Measurements from ENCODE around the gene LRCH2.
"Not testable (repeated sequence)": the region's sequence is repeated elsewhere in the genome, so short reads cannot be mapped to it uniquely, and the experiment has no call there.

Gene LRCH2

DNA sequence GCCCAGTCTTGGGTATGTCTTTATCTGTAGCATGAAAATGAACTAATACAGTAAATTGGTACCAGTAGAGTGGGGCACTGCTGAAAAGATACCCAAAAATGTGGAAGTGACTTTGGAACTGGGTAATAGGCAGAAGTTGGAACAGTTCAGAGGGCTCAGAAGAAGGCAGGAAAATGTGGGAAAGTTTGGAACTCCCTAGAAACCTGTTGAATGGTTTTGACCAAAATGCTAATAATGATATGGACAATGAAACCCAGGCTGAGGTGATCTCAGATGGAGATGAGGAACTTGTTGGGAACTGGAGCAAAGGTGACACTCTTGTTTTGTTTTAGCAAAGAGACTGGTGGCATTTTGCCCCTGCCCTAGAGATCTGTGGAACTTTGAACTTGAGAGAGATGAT is 24.3 kb downstream of the LRCH2 start:
- not testable (repeated sequence) for DNase-seq (ENCODE audit: low spot score)

DNA sequence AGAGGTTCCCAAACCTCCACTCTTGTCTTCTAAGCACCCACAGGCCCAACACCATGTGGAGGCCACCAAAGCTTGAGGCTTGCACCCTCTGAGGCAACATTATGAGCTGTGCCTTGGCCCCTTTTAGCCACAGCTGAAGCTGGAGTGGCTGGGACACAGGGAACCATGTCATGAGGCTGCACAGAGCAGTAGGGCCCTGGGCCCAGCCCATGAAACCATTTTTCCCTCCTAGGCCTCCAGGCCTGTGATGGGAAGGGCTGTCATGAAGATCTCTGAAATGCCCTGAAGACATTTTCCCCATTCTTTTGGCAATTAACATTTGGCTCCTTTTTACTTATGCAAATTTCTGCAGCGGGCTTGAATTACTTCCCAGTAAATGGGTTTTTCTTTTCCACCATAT is 29.9 kb downstream of the LRCH2 start:
- DNase-seq (ENCODE audit: low spot score) = no peak

DNA sequence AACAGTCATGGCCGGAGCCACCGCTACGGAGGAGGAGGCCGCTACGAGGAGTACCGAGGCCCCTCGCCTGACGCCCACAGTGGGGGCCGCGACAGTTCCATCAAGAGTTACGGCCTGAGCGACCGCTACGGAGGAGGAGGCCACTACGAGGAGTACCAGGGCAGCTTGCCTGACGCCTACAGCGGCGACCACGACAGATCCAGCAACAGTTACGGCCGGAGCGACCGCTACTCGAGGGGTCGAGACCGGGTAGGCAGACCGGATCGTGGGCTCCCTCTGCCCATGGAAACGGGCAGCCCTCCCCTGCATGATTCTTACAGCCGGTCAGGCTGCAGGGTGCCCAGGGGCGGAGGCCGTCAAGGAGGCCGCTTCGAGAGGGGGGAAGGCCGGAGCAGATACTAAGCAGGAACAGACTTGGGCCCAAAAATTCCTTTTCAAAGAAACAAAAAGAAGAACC is 41.6 kb downstream of the LRCH2 start:
- no peak for DNase-seq (ENCODE audit: low spot score)

DNA sequence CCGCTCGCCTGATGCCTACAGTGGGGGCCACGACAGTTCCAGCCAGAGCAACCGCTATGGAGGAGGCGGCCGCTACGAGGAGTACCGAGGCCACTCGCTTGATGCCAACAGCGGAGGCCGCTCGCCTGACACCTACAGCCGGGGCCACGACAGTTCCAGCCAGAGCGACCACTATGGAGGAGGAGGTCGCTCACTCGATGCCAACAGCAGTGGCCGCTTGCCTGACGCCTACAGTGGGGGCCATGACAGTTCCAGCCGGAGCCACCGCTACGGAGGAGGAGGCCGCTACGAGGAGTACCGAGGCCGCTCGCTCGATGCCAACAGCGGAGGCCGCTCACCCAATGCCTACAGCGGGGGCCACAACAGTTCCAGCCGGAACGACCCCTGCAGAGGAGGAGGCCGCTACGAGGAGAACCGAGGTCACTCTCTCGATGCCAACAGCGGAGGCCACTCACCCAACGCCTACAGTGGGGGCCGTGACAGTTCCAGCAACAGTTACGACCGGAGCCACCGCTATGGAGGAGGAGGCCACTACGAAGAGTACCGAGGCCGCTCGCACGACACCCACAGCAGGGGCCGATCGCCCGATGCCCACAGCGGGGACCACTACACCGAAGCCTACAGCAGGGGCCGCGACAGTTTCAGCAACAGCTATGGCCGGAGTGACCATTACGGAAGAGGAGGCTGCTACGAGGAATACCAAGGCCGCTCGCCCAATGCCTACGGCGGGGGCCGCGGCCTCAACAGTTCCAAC is 42.2 kb downstream of the LRCH2 start:
- DNase-seq (ENCODE audit: low spot score) = no peak

DNA sequence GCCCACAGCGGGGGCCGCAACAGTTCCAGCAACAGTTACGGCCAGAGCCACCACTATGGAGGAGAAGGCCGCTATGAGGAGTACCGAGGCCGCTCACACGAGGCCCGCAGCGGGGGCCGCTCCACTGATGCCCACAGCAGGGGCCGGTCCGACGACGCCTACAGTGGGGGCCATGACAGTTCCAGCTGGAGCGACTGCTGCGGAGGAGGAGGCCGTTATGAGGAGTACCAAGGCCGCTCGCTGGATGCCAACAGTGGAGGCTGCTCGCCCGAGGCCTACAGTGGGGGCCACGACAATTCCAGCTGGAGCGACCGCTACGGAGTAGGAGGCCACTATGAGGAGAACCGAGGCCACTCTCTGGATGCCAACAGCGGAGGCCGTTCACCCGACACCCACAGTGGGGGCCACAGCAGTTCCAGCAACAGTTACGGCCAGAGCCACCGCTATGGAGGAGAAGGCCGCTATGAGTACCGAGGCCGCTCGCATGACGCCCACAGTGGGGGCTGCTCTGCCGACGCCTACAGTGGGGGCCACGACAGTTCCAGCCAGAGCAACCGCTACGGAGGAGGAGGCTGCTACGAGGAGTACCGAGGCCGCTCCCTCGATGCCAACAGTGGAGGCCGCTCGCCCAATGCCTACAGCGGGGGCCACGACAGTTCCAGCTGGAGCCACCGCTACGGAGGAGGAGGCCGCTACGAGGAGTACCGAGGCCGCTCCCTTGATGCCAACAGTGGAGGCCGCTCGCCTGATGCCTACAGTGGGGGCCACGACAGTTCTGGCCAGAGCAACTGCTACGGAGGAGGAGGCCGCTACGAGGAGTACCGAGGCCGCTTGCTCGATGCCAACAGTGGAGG is 43.0 kb downstream of the LRCH2 start:
- DNase-seq (ENCODE audit: low spot score) = no peak

DNA sequence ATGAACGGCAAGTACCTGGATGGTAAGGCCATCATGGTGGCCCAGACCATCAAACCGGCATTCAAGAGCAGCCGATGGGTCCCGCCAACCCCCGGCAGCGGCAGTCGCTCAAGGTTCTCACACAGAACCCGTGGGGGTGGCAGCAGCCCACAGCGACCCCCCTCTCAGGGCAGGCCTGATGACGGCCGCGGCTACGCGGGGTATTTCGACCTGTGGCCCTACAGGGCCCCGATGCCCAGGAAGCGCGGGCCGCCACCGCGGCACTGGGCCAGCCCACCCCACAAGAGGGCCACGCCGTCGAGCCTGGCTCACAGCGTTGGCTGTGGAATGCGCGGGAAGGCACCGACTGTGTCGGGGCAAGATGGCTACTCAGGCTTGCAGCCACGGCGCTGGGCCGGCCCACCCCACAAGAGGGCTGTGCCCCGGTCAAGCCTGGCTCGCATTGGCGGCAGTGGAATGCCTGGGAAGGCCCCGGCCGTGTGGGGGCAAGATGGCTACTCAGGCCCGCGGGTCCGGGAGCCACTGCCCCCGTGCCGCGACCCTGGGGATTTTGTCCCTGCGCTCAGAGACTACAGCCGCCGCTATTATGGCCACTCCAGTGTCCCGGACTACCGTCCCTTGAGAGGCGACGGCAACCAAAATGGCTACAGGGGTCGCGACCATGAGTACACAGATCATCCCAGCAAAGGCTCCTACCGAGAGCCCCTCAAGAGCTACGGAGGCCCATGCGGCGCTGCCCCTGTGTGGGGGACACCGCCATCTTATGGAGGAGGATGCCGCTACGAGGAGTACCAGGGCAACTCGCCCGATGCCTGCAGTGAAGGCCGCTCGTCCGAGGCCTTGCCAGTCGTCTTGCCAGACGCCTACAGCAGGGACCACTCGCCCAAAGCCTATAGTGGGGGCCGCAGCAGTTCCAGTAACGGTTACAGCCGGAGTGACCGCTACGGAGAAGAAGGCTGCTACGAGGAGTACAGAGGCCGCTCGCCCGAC is 44.0 kb downstream of the LRCH2 start:
- DNase-seq (ENCODE audit: low spot score) = no peak

DNA sequence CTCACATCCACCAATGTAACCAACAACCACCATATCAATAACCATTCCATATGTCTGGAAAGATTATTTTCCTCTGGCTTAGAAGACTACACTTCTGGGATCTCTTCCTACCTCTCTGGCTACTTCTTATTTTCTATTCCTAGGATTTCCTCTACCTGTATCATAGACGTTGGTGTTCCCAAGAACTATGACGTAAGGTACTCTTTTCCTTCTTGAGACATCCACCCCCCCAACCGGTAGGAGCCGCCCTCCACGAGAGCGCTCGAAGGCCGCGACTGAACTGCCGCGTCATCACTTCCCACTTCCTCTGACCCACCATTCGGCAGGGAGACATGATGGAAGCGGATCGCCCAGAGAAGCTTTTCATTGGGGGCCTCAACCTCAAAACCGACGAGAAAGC is 44.8 kb downstream of the LRCH2 start, which contains the start of gene RBMXL3:
Gene RBMXL3 (plus strand): TSS at position 301 of the 400 bp plus-strand sequence. CDS start 32 bp downstream, at position 333.
- DNase-seq (ENCODE audit: low spot score) = no peak

DNA sequence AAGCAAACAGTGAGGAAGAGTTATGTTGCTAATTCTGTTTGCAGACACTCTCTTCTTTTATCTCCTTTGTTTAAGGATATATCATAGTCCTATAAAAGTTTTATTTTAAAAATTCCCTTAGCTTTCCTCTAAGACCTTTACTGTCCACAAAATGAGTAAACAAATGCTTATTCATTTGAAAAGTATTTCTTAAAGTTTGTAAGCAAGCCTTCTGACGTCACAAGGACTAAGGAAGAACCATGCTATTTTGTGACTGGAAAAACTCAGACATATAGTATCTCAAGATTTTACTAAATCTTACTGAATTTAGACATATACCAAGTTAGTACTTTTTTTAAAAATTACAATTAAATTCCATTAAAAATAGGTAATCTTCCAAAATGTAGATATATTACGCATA is 49.9 kb downstream of the LRCH2 start:
- DNase-seq (ENCODE audit: low spot score) = no peak

DNA sequence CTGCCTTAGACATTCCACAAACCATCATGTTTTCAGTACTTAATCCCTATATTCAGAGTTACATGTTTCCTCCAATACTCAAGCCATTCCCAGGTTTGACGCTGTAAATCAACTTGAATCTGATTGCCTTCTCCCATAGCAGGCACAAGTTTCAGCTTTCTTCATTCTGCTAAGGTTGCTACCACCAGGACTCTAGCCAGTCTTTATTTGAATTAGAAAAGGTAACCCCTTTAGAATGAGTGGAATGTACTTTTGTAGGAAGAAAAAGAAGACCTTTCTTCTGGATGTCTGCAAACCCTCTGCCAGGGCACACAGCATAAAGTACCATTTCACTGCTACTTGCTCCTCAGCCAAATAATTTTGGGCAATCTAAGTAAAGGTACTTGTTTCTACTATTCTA is 55.4 kb downstream of the LRCH2 start:
- DNase-seq (ENCODE audit: low spot score) = no peak

DNA sequence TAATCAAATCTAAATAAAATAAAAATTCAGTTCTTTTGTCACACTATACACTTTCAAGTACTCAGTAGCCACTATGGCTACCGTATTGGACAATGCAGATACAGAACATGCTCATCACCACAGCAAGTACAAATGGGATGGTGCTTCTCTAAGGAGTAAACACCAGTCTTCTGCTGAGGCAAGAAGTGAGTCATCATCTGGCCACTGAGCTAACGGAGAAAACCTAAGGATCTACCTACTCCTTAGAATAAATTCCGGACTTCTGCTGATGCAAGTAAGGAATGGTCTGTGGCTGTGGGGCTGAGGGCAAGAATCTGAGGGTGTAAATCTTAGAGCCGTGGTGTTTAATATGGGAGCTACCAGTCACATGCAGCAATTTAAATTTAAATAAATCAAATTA is 56.0 kb downstream of the LRCH2 start:
- DNase-seq (ENCODE audit: low spot score) = no peak

DNA sequence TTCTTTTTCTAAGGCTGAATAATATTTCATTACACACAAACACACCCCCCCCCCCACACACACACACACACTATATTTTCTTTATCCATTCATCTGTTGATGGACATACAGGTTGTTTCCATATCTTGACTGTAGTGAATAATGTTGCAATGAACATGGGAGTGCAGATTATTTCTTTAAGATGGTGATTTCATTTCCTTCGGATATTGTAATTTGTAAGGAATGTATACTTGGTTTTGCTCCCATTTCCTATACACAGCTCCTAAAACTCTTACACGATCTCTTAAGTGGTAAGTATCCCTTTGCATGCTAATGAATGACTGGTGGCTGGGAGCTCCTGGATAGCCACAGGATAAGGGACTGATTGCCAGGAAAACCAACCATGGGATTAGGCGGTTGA is 59.3 kb downstream of the LRCH2 start:
- DNase-seq (ENCODE audit: low spot score) = no peak

DNA sequence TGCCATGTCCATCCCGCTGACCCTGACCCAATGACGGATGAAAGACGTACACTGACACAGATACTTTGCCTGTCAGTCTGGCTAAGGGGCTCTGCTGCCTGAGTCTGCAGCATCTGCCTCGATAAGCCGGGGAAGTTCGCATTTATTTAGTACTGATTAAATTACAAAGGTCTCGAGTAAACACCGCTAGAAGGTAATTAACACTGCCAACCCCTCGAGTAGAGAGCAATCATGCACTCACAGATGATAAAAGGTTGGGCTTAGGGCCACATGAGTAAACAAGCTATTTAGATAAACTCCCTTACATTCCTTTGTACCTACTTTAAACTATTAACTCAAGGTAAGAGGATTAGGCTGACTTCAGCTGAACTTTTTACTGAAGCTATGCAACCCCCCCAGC is 60.7 kb downstream of the LRCH2 start:
- DNase-seq (ENCODE audit: low spot score) = no peak

DNA sequence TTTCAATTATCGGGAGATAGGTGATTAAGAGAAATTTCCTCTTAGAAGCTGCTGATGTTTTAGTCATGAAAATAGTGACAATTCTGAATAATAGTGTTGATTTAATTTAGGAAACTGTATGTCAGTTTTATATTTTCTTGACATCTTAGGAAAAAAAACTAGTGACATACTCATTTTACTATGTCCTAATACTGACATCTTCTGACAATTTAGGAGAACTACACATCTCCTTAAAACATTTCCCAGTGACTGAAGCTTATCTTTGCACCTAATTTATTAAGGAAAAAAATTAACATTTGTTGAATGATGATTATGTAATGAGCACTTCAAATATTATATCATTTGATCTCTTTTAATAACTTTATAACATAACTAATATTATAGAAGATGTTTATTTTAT is 86.7 kb downstream of the LRCH2 start:
- peak; percentile 16 for DNase-seq (ENCODE audit: low spot score)

DNA sequence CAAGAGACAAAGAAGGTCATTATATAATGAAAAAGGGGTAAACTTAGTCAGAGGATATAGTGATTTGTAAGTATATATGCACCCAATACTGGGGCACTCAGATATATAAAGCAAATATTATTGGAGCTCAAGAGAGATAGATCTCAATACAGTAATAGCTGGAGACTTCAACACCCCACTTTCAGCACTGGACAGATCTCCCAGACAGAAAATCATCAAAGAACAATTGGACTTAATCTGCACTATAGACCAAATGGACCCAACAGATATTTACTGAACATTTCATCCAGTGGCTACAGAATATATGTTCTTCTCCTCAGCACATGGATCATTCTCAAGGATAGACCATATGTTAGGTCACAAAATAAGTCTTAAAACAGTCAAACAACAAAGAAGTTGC is 91.8 kb downstream of the LRCH2 start:
- DNase-seq (ENCODE audit: low spot score) = no peak

DNA sequence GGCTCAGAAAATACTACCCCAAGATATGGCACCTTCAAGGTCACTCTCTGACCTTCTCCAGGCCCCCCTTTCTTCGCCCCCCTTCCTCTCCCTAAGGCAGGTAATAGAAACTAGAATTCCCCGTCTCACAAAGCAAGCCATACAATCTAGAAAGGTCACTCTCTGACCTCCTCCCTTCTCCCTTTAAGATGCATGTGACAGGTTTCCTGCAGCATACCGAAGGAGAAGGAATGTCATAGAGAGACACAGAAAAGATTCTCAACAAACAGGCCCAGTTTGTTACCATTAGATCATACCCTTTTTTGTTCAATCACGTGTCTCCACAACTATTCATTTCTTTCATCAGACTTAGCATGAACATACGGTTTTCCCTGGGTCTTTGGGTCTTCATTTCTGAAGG is 95.9 kb downstream of the LRCH2 start:
- DNase-seq (ENCODE audit: low spot score) = no peak

DNA sequence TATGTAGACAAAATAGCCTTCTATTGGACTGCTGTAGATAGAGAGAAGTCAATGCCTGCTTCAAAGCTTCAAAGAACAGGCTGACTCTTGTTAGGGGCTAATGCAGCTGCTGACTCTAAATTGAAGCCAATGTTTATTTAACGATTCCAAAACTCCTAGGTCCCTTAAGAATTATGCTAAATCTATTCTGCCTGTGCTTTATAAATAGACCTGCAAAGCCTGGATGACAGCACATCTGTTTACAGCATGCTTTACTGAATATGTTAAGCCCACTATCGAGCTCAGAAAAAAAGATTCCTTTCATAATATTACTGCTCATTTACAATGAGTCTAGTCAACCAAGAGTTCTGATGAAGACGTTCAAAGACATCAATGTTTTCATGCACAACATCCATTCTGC is 99.5 kb downstream of the LRCH2 start:
- DNase-seq (ENCODE audit: low spot score) = no peak

DNA sequence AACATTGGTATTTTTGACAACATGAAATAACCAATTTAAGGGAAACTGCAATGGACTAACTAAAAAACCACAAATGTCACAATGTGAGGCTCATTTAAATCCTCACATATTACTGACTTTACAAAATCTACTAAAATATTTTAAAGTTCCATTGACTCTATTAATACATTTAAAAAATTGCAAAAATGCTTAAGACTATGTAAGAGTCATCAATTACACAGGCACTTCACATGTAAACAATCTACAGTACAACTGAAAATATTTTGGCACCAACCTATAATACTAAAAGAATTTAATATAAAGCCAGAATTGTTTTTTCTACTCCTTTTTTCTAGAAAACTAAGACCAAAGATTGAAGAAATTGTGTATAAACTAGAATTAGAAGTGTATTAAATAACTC is 121.5 kb downstream of the LRCH2 start:
- DNase-seq (ENCODE audit: low spot score) = no peak

DNA sequence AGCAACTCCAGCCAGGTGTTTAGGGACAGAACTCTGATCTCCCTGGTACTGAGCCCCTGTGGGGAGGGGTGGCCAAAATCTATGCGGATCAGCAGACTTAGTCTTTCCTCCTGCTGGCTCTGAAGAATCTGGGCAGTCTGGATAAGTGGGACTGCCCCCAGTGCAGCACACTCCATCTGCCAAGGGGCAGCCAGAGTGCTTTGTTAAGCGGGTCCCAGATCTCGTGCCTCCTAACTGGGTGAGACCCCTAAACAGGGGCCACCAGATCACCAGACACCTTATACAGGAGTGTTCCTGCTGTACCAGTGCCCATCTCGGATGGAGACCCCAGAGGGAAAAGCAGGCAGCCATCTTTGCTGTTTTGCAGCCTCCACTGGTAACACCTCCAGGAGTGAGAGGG is 135.0 kb downstream of the LRCH2 start:
- DNase-seq (ENCODE audit: low spot score) = no peak

DNA sequence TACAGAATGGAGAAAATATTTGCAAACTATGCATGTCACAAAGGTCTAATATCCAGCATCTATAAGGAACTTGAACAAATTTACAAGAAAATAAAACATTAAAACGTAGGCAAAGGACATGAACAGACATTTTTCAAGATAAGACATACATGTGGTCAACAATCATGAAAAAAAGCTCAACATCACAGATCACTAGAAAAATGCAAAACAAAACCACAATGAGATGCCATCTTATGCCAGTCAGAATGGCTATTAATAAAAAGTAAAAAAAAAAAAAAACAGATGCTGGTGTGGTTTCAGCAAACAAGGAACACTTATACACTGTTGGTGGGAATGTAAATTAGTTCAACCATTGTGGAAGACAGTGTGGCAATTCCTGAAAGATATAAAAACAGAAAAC is 140.7 kb downstream of the LRCH2 start:
- no peak for DNase-seq (ENCODE audit: low spot score)

DNA sequence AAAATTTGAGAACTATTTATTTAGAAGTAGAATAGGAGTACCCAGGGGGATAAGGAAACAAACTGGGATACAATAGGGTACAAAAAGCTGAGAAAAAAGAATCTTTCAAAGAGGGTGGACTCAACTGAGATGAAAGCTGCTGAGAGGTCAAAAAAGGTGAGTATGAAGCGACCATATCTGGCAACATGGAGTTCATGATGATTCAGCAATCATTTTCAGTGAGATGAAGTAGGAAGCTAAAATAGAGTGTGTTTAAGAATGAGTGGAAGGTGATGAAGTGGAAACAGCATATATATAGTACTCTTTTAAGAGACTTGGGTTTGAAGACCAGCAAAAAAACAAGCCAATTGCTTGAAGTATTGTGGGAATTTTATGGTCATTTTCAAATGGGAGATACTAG is 144.5 kb downstream of the LRCH2 start:
- no peak for DNase-seq (ENCODE audit: low spot score)

DNA sequence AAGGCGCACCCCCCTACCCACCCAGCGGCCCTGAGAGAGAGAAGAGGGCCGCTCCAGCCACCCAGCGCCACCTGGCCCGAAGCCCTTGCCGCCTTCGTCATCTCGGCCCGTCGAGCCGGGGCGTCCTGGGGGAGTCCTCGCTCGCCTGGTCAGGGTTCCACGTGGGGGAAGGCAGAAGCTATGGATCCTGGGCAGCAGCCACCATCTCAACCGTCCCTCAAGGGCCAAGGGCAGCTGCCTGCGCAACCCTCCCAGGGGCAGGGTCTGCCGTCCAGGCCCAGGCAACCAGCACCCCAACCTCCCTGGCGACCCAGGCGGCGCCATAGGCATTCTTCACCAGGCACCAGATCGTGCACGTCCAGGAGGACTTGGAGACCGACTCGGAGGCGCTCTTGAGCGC is 165.0 kb downstream of the LRCH2 start:
- no peak for DNase-seq (ENCODE audit: low spot score)

DNA sequence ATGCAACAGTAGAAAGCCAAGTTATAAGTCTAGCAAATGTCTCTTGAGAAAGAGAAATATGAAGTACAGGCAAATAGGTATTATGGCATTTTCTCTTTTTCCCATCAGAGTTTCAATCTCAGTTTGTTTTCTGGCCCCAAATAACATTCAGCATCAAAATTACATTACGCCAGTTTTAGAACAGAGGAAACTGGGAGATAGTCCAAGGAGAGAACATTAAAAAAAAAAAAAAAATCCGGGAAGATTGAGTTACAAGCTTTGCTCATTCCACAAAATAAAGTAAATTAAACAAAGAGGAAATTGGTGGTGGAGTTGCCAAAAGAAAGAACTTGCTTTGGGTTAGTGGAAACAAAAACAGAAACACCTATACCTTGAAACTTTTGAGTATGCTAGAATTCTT is 166.1 kb downstream of the LRCH2 start:
- DNase-seq (ENCODE audit: low spot score) = no peak

Data from SW480 (cell line).